HG03378 (cell line): ENCODE data around the gene PFKP.

Experiments used
- ATAC-seq: cut with Tn5 transposase; IDR thresholded peaks from one replicate; pipeline ENCODE4 v1.9.1; 2021; ENCODE audit warnings: mild to moderate bottlenecking, moderate library complexity; ENCODE audit not compliant: unreplicated experiment

The PFKP gene

GRCh38 chr10:3129581-3130340 lies 62.4 kb downstream of the PFKP start:
- no peak for ATAC-seq

GRCh38 chr10:3131098-3131497 lies 63.8 kb downstream of the PFKP start:
- no peak for ATAC-seq

DNA sequence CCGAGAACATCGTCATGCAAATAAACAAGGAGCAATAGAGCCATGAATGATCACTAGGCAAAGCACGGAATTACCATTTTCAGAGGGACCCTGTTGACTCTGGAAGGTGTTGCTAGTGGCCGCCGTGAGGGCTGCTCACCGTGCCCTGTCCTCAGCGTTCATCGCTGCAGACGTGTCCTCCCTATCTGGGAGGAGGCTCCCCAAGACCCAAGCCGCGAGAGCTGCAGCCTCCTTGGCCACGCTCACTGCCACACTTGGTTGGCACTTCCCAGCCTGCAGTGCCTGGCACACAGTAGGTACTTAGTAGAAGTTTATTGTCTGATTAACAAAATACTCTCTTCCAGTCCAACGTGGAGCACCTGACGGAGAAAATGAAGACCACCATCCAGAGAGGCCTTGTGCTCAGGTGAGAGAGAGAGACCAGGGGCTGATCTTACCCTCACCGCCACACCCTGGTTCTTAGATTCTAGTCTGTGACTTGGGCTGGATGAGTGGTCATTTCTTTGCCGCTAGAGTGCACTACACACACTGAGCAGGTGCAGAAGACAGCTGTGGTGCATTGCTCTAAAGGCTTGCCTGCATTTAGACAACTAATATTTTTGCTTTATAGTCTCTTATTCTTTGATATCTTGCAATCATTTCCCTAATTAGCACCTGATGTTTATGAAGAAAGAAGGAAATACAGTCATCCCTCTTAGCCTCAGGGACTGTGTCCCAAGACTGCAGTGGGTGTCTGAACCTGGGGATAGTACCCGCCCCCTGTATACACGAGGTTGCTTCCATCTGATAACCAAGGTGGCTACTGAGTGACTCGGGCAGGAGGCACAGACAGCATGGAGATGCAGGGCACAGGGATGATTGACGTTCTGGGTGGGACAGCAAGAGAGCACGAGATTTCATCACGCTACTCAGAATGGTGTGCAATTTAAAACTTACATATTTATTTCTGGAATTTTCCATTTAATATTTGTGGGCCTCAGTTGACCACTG lies 65.0 kb downstream of the PFKP start:
- ATAC-seq = no peak

- no peak for ATAC-seq
Measured at GRCh38 chr10:3133948-3134347, 66.6 kb downstream of the PFKP start.

DNA sequence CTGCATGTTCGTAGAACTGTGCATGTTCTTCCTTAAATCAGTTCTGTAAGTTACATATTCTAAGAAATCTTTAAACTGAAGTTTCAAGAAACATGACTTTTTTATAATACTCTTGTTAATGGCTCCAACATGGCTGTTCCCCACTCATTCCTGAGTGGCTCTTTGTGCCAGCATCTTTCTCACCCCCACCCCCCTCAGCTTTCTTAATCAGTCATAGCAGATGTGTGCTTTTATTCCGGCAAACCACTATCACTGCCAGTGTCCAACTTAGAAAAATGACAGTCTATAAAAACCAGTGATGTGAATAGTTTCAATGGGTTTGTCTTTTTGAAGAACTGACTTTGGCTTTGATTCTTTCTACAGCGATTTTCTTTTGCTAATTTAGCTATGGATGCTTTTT lies 67.7 kb downstream of the PFKP start:
- ATAC-seq = no peak

DNA sequence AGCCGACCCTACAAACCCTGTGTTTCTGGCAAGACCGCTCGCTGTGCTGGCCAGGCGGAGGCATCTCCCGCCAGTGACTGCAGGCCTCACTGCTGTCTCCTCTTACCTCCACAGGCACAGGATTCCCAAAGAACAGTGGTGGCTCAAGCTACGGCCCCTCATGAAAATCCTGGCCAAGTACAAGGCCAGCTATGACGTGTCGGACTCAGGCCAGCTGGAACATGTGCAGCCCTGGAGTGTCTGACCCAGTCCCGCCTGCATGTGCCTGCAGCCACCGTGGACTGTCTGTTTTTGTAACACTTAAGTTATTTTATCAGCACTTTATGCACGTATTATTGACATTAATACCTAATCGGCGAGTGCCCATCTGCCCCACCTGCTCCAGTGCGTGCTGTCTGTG lies 69.0 kb downstream of the PFKP start:
- no peak for ATAC-seq

- ATAC-seq = no peak
Measured at GRCh38 chr10:3136763-3137611, 69.6 kb downstream of the PFKP start.

DNA sequence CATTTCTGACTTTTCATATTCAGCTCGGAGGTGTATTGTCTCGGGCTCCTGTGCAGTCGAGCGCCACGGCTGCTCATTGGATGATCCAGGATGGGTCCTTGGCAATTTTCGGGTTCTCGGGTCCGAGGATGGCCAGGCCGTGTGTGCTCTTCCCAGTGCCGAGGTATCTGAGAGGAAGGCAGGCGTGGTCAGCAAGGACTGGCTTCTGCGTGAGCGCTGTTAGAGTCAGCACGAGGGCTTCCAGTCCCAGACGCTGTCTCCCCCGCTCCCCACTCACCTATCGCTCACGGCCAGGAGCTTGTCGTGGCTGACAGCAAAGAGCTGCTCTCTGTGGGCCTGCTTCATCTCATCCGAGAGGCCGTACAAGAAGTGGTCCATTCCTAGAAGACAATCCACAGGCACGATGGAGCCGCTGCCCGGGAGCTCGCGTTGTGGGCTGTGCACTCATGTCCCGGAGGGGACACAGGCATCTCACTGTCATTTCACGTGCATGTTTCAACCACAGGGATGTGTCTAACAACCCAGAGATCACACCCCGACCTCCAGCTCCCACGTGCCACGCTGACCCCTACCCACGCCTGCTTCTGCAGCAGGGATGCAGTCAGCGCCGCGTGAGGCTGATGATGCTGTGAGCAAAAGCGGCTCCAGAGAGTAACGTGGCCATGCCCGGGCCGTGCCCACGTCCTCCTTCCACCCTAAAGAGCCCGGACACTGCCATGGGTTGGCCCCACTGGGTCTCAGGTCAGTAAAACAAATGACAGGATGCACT lies 70.8 kb downstream of the PFKP start:
- no peak for ATAC-seq

DNA sequence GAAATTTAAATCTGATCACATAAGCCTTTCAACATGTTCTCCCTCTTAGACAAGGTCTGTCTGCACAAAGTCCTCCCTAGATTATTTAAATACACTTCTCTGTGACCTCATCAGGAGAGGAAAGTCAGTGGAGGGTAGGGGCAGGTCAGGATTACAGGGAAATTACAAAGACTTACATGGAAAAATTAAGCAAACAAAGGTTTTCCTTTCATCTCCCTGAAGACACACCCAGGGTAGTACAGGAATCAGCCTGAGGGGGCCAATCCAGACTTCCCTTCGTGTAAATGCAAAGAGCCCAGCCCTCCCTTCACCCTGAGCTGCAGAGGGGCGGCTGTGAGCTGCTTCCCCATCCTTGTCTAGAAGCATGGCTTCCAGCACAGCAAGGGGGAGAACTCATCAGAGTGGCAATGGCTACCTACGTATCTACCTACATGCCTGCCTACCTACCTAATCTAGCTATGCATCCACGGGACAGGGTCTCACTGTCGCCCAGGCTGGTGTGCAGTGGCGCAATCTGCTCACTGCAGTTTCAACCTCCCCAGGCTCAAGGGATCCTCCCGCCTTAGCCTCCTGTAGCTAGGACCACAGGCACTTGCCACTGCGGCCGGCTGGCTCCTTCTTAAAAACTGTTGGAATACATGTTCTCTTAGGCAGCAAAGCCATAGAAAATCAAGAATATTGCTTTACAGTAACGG lies 72.0 kb downstream of the PFKP start:
- ATAC-seq = no peak

GRCh38 chr10:3140280-3140679 lies 72.9 kb downstream of the PFKP start:
- ATAC-seq = no peak

DNA sequence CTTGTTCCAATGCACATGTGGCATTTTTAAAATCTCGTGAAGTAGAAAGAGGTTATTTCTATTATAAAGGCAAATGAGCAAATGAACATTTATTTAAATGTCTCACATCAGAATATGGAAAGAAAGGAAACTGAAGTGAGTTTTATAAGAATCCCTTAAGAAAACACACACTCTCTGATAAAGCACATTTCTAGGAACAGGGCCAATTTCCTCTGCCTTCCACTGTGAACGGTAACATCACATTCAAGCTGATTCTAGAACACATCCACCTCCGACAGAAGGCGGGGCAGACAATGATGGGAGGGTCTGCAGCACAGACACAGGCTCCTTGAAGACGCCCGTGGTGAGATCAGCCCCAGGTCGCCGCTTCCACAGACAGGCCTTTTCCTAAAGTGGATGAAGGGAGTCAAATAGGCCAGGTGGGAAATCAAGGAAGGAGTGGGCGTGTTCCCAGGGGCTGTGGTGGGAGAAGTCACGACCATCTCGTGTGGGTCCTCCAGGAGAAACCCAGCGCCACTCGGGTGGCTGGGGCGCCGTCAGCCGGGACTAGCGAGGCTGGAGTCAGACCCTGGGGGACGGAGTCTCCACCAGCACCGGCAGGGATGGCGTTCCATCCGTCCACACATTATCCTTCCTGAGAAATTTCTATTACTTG lies 74.1 kb downstream of the PFKP start:
- ATAC-seq = no peak

DNA sequence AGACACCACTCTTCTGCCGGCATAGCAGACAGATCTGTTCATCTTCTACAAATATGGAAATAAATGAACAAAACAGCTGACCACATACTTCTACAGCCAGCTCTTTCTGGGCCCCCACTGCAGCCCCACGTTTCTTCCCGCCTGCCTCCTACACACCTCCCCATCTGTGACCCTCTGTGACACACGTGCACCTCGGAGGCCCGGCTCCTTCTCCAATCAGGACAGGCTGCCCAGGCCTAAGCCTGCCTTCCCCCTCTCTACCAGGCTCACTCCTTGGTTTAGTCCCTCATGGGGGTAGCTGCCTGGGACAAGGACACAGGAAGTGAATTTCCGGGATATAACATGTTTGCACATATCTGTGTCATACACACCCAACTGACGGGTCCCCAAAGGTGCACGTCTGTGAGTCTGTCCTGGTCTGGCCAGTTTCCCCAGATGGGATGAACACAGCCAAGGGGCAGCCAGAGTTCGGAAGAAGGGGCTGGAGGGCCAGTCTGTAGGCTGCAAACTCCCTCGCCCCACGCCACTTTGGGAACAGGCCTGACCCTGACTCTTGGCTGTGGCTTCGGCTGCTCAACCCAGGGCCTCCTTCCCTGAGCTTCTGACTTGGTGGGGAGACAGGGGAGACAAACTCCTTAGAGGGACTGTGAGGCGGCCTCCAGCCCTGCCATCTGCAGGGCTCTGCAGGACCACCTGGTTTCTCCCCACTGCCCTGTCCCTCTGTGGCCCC lies 75.0 kb downstream of the PFKP start:
- no peak for ATAC-seq

- ATAC-seq = no peak
Measured at GRCh38 chr10:3143366-3143765, 76.0 kb downstream of the PFKP start.

- no peak for ATAC-seq
Measured at GRCh38 chr10:3143791-3144434, 76.6 kb downstream of the PFKP start.

- ATAC-seq = no peak
Measured at GRCh38 chr10:3145366-3145765, 78.0 kb downstream of the PFKP start.

DNA sequence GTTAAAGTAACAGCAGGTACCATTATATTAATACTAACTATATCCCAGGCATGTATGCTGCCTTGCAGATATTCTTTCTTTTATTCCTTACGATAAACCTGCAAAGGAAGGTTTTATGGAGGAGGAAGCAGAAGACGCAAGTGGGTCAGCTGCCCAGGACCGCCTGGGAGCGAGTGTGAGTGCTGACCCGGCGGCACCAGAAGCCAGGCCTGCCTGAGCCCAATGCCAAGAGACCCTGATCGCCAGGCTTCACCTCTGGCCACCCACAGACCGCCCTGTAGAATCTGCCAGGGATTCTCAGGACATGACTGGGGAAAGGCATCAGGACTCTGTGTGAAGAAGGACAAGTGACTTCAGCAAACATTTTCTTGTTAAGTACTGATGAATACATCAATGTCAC lies 78.9 kb downstream of the PFKP start:
- no peak for ATAC-seq

- ATAC-seq = no peak
Measured at GRCh38 chr10:3147117-3147820, 79.9 kb downstream of the PFKP start.
